ENCODE measurements around the gene TACC3.

- TF ChIP-seq POLR2A (IDR thresholded peaks at IDR 0.05) (no peak), CTCF (IDR thresholded peaks at IDR 0.05) (no peak)
These were observed 46.1 kb upstream of the TACC3 start for GRCh38 chr4:1675136-1675801.
